Activated naive CD4-positive, alpha-beta T cell treated with Interleukin-2 at 50 U/mL for 16 hours (primary cell): ENCODE results near the gene FAM168A.
A peak's percentile ranks its signal among the peaks of the same experiment; 100 is the strongest.

Source experiments
- DNase-seq: peaks from one replicate; pipeline ENCODE4 v3.0.0-alpha.2; 2020

The FAM168A gene

GRCh38 chr11:73554671-73555320 is 43.1 kb downstream of the FAM168A start:
- no peak for DNase-seq

- DNase-seq, result no peak
Observed at GRCh38 chr11:73553266-73553665, 44.6 kb downstream of the FAM168A start.

GRCh38 chr11:73551677-73552076 is 46.2 kb downstream of the FAM168A start:
- DNase-seq, result no peak

GRCh38 chr11:73549376-73549775 is 48.5 kb downstream of the FAM168A start:
- DNase-seq, result no peak

- DNase-seq, result no peak
Observed at GRCh38 chr11:73547706-73548595, 50.0 kb downstream of the FAM168A start.

GRCh38 chr11:73542175-73542574 is 55.7 kb downstream of the FAM168A start:
- no peak for DNase-seq

GRCh38 chr11:73539506-73540084 is 58.3 kb downstream of the FAM168A start:
- DNase-seq, result no peak

- peak; percentile 2 for DNase-seq
Observed at GRCh38 chr11:73538381-73538872, 59.5 kb downstream of the FAM168A start.

GRCh38 chr11:73537969-73538368 is 59.9 kb downstream of the FAM168A start:
- DNase-seq, result no peak

GRCh38 chr11:73536961-73537360 is 61.0 kb downstream of the FAM168A start:
- DNase-seq, result no peak

- DNase-seq, result no peak
Observed at GRCh38 chr11:73532310-73532709, 65.6 kb downstream of the FAM168A start.

GRCh38 chr11:73531386-73531785 is 66.5 kb downstream of the FAM168A start:
- no peak for DNase-seq

- no peak for DNase-seq
Observed at GRCh38 chr11:73530109-73530508, 67.8 kb downstream of the FAM168A start.

GRCh38 chr11:73529204-73529530 is 68.7 kb downstream of the FAM168A start:
- DNase-seq, result no peak

GRCh38 chr11:73528483-73529203 is 69.3 kb downstream of the FAM168A start:
- DNase-seq, result no peak

GRCh38 chr11:73528013-73528412 is 69.9 kb downstream of the FAM168A start:
- no peak for DNase-seq

GRCh38 chr11:73525611-73526010 is 72.3 kb downstream of the FAM168A start:
- DNase-seq, result no peak

- DNase-seq, result no peak
Observed at GRCh38 chr11:73524774-73525173, 73.1 kb downstream of the FAM168A start.

GRCh38 chr11:73521621-73522020 is 76.3 kb downstream of the FAM168A start:
- no peak for DNase-seq

GRCh38 chr11:73520353-73521061 is 77.4 kb downstream of the FAM168A start:
- DNase-seq, result no peak

GRCh38 chr11:73519266-73519665 is 78.6 kb downstream of the FAM168A start:
- no peak for DNase-seq

- no peak for DNase-seq
Observed at GRCh38 chr11:73518195-73518594, 79.7 kb downstream of the FAM168A start.

GRCh38 chr11:73516080-73516479 is 81.8 kb downstream of the FAM168A start:
- no peak for DNase-seq
